CD4-positive, alpha-beta T cell treated with Interleukin-2 at 100 ng/mL for 4 hours (primary cell): ENCODE results near the gene ATOX1.

Experiments
- DNase-seq: peaks from one replicate; pipeline ENCODE4 v3.0.0-alpha.2; 2020; ENCODE audit warnings: low spot score

The ATOX1 gene

GRCh38 chr5:151697452-151697851, 61.0 kb downstream of the ATOX1 start:
- DNase-seq = no peak

- no peak for DNase-seq
Measured at GRCh38 chr5:151696470-151697061, 61.9 kb downstream of the ATOX1 start.

GRCh38 chr5:151695464-151695863, 63.0 kb downstream of the ATOX1 start:
- DNase-seq = no peak

- DNase-seq = no peak
Measured at GRCh38 chr5:151694035-151694485, 64.4 kb downstream of the ATOX1 start.
